GM12891 (cell line): Measurements from ENCODE around the gene B4GALT5.

Experiments
- PAX5 ChIP-seq: IDR thresholded peaks from 2 replicates; pipeline ENCODE4 v1.6.1; 2011; ENCODE audit warnings: low read length, moderate library complexity, mild to moderate bottlenecking; ENCODE audit not compliant: insufficient read depth, severe bottlenecking
- POLR2A ChIP-seq: IDR thresholded peaks from 2 replicates; pipeline ENCODE4 v1.6.1; 2011; ENCODE audit warnings: low read depth, low read length, control low read depth
- POLR2AphosphoS5 ChIP-seq: IDR thresholded peaks from 2 replicates; pipeline ENCODE4 v1.6.1; 2011; ENCODE audit warnings: low read depth, low read length, control low read depth
- POU2F2 ChIP-seq: IDR thresholded peaks from 2 replicates; pipeline ENCODE4 v1.6.1; 2011; ENCODE audit warnings: low read depth, mild to moderate bottlenecking, control low read depth, low read length, moderate library complexity
- SPI1 ChIP-seq: IDR thresholded peaks from 2 replicates; pipeline ENCODE4 v1.6.1; 2011; ENCODE audit warnings: low read depth, low read length, control low read depth
- TAF1 ChIP-seq: IDR thresholded peaks from 2 replicates; pipeline ENCODE4 v1.6.1; 2011; ENCODE audit warnings: low read depth, low read length, control low read depth

GRCh38 chr20:49633643-49634042 lies 80.0 kb downstream of the B4GALT5 start:
- TF ChIP-seq POLR2A: no peak
- TF ChIP-seq POU2F2: no peak
- TF ChIP-seq POLR2AphosphoS5: no peak
- no peak for TF ChIP-seq TAF1
- TF ChIP-seq SPI1: no peak
- no peak for TF ChIP-seq PAX5
